GM12875 (cell line): ENCODE measurements around the gene MFSD11.
"Not testable (repeated sequence)": the region's sequence is repeated elsewhere in the genome, so short reads cannot be mapped to it uniquely, and the experiment has no call there.

Experiments
- H3K4me3 ChIP-seq: one replicate; pipeline ENCODE4 v1.5.1; 2011; ENCODE audit warnings: low read depth, low read length, control low read depth
- TF ChIP-seq, protein P1 (sequence below): IDR thresholded peaks from 2 replicates; pipeline ENCODE4 v1.5.1; 2011; ENCODE audit warnings: low read depth, mild to moderate bottlenecking, control low read depth, inconsistent platforms, low read length, moderate library complexity, borderline replicate concordance; ENCODE audit not compliant: insufficient read depth

MFSD11 gene

GRCh38 chr17:76738468-76738850, 540 bp downstream of the MFSD11 start:
- TF ChIP-seq, protein P1, sequence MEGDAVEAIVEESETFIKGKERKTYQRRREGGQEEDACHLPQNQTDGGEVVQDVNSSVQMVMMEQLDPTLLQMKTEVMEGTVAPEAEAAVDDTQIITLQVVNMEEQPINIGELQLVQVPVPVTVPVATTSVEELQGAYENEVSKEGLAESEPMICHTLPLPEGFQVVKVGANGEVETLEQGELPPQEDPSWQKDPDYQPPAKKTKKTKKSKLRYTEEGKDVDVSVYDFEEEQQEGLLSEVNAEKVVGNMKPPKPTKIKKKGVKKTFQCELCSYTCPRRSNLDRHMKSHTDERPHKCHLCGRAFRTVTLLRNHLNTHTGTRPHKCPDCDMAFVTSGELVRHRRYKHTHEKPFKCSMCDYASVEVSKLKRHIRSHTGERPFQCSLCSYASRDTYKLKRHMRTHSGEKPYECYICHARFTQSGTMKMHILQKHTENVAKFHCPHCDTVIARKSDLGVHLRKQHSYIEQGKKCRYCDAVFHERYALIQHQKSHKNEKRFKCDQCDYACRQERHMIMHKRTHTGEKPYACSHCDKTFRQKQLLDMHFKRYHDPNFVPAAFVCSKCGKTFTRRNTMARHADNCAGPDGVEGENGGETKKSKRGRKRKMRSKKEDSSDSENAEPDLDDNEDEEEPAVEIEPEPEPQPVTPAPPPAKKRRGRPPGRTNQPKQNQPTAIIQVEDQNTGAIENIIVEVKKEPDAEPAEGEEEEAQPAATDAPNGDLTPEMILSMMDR = no peak
- H3K4me3 ChIP-seq = peak overlapping the region; percentile 73

DNA sequence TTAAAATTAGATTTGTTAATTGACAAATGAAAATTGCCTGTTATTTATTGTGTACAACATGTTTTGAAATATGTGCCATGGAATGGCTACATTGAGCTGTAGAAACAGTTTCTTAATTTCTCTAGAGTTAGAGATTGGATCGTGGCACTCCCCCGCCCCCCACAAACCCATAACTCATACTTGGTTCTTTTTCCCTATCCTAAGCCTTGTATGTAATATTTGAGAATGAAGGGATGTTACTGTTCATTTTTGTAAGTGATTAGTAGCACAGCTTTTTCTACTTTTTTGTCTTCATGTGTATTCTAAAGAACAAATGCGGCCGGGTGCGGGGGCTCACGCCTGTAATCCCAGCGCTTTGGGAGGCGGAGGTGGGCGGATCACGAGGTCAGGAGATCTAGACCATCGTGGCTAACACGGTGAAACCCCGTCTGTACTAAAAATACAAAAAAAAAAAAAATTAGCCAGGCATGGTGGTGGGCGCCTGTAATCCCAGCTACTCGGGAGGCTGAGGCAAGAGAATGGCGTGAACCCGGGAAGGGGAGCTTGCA, 1.7 kb downstream of the MFSD11 start:
- H3K4me3 ChIP-seq = not testable (repeated sequence)

DNA sequence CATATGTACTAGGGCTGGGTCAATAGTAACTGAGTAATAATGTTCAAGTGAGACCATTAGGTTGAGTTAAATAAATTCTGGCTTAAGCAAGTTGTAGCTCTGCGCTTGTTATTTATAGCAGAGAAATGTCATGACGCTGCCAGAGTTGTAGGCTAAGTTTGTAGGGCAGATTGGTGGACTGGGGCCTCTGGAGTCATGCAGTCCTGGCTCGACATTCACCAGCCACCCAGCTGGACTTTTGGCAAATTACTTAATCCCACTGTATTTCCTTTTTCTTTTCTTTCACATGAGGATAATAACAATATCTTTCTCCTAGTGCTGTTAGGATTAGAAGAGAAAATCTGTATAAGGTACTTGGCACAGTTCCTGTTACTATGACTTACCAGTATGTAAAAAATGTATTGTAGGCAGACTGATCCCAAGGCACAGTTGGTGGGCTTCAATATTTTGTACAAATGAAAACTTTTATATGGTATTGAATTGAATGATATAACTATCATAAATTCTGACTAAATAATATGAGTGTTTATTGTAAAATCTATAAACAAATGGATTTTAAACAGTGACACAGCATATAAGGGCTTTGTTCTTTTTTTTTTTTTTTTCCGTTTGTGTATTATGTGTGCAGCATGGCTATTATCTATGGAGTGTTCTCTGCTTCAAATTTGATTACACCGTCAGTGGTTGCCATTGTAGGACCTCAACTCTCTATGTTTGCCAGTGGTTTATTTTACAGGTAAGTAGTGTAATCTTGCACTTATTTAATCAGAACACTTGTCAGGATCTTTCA, 2.6 kb downstream of the MFSD11 start:
- H3K4me3 ChIP-seq = no peak overlapping the region
- TF ChIP-seq, protein P1 = no peak

GRCh38 chr17:76742958-76743357, 5.0 kb downstream of the MFSD11 start:
- TF ChIP-seq, protein P1 = no peak
- H3K4me3 ChIP-seq = no peak overlapping the region

DNA sequence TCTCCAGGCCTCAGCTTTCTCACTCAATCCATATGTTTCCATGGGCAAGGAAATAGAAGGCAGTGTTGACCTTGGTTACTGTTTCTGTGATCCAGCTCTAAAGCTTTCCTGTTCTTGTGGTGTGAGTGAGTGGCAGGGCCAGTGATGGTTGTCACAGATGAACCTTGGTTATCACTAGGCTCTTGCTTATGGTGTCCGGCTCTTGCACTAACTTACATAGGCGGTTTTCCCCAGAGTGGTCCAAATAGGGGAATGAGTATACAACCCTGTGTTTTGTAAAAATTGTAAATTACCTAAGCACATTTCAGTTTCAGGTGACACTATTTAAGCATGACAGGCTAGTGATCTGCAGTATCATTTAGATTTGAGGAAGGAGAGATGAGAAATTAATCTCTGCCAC, 6.8 kb downstream of the MFSD11 start:
- H3K4me3 ChIP-seq = no peak overlapping the region
- TF ChIP-seq, protein P1 = no peak

DNA sequence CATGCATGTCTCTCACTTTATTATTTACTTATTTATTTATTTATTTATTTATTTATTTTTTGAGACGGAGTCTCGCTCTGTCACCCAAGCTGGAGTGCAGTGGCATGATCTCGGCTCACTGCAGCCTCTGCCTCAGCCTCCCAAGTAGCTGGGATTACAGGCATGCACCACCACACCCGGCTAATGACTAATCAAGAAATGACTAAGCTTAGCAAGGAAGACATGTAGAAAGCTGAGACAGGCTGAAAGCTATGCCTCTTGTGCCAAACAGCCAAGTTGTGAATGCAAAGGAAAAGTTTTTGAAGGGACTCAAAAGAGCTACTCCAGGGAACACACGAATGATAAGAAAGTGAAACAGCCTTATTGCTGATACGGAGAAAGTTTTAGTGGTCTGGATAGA, 7.9 kb downstream of the MFSD11 start:
- H3K4me3 ChIP-seq = not testable (repeated sequence)

DNA sequence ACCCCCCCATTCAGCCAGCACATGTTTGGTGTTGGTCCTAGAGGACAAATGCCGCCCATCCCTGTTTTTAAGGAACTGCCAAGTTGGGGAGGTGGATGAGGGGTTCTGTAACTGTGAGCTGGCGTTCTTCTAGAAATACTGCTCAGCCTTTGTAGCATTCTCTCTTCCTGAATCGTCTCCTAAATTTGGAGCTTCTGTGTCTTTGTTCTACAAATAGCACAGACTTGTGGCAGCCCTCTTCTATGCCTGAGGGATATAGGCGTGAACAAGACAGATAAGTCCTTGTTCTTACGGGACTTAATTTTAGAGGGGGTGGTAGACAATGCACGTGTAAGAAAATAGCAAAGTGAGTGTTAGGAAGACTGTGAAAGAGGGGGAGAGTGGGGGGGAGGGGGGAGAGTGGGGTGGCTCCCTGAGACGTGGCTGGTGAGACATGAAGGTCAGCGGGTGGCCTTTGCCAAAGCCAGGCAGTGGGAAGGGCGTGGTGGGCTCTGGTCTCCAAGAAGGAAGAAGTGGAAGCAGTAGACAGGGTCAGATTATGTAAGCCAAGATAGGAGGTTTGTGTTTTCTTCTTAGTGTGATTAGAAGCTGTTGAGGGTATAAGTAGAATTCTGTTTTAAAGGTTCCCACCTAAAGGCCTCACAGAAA, 9.9 kb downstream of the MFSD11 start:
- no peak overlapping the region for H3K4me3 ChIP-seq
- TF ChIP-seq, protein P1 = no peak

DNA sequence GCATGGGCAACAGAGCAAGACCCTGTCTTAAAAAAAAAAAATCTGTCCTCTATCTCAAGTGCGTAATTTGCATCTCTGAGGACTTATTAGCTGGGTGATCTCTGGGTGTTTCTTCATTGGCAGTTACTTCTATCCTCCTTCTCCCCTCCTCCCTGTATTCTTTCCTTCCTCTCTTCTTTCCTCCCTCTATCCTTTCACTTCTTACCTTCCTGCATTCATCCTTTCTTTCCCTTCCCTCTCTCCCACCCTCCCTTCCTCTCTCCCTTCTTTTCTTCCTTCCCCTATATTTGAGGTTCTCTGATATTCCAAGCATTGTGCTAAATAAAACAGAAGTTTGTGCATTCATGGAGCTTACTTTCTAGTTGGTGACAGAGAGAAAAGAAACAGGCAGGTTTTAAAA, 10.7 kb downstream of the MFSD11 start:
- H3K4me3 ChIP-seq = no peak overlapping the region
- TF ChIP-seq, protein P1 = no peak
